IMR-90 (cell line): Measurements from ENCODE around the gene PHLPP2.
"Not testable (repeated sequence)": the region's sequence is repeated elsewhere in the genome, so short reads cannot be mapped to it uniquely, and the experiment has no call there.

Experiments
- BHLHE40 ChIP-seq: fragments of 150-350 bp; IDR thresholded peaks from 2 replicates; pipeline ENCODE4 v1.6.1; 2016; ENCODE audit warnings: mild to moderate bottlenecking, low read depth, low read length
- CHD1 ChIP-seq: IDR thresholded peaks from 2 replicates; pipeline ENCODE4 v1.6.1; 2012; ENCODE audit warnings: low read depth, low read length, improper control_type of control experiment
- FOS ChIP-seq: fragments of 150-350 bp; IDR thresholded peaks from 2 replicates; pipeline ENCODE4 v1.6.1; 2016; ENCODE audit warnings: low read depth, low read length
- MAFK ChIP-seq: IDR thresholded peaks from 2 replicates; pipeline ENCODE4 v1.6.1; 2012; ENCODE audit warnings: low read depth, low read length, improper control_type of control experiment
- MAZ ChIP-seq: IDR thresholded peaks from 2 replicates; pipeline ENCODE4 v1.6.1; 2012; ENCODE audit warnings: low read depth, mild to moderate bottlenecking, low read length, improper control_type of control experiment, moderate library complexity, borderline replicate concordance
- MXI1 ChIP-seq: IDR thresholded peaks from 2 replicates; pipeline ENCODE4 v1.6.1; 2012; ENCODE audit warnings: low read depth, mild to moderate bottlenecking, low read length, moderate library complexity, borderline replicate concordance
- NFE2L2 ChIP-seq: fragments of 150-350 bp; IDR thresholded peaks from 2 replicates; pipeline ENCODE4 v1.6.1; 2016; ENCODE audit warnings: low read depth, mild to moderate bottlenecking, low read length
- POLR2A ChIP-seq: IDR thresholded peaks from 2 replicates; pipeline ENCODE4 v1.6.1; 2012; ENCODE audit warnings: mild to moderate bottlenecking, low read depth, low read length
- RAD21 ChIP-seq: IDR thresholded peaks from 2 replicates; pipeline ENCODE4 v1.6.1; 2012; ENCODE audit warnings: low read length, improper control_type of control experiment
- RCOR1 ChIP-seq: IDR thresholded peaks from 2 replicates; pipeline ENCODE4 v1.6.1; 2012; ENCODE audit warnings: mild to moderate bottlenecking, low read length, improper control_type of control experiment; ENCODE audit not compliant: insufficient replicate concordance
- SMC3 ChIP-seq: fragments of 150-350 bp; IDR thresholded peaks from 2 replicates; pipeline ENCODE4 v1.6.1; 2016; ENCODE audit warnings: low read depth, mild to moderate bottlenecking, antibody characterized with exemption, low read length, moderate library complexity
- TF ChIP-seq, protein P1 (sequence below): conservative IDR thresholded peaks from 2 replicates; pipeline ENCODE4 v1.5.1; 2012; ENCODE audit warnings: mild to moderate bottlenecking, low read depth, low read length, improper control_type of control experiment
- TF ChIP-seq, protein P2 (sequence below): fragments of 150-350 bp; IDR thresholded peaks from 2 replicates; pipeline ENCODE4 v1.6.1; 2017; ENCODE audit warnings: mild to moderate bottlenecking, antibody characterized with exemption, low read length, low read depth
- TF ChIP-seq, protein P3 (sequence below): fragments of 150-350 bp; IDR thresholded peaks from 2 replicates; pipeline ENCODE4 v1.6.1; 2016; ENCODE audit warnings: low read depth, mild to moderate bottlenecking, low read length, moderate library complexity, borderline replicate concordance

GRCh38 chr16:71614956-71615355, 109.5 kb downstream of the PHLPP2 start:
- TF ChIP-seq, protein P1, sequence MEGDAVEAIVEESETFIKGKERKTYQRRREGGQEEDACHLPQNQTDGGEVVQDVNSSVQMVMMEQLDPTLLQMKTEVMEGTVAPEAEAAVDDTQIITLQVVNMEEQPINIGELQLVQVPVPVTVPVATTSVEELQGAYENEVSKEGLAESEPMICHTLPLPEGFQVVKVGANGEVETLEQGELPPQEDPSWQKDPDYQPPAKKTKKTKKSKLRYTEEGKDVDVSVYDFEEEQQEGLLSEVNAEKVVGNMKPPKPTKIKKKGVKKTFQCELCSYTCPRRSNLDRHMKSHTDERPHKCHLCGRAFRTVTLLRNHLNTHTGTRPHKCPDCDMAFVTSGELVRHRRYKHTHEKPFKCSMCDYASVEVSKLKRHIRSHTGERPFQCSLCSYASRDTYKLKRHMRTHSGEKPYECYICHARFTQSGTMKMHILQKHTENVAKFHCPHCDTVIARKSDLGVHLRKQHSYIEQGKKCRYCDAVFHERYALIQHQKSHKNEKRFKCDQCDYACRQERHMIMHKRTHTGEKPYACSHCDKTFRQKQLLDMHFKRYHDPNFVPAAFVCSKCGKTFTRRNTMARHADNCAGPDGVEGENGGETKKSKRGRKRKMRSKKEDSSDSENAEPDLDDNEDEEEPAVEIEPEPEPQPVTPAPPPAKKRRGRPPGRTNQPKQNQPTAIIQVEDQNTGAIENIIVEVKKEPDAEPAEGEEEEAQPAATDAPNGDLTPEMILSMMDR, result not testable (repeated sequence)
- TF ChIP-seq POLR2A, RAD21, NFE2L2, MAFK, CHD1, SMC3, FOS, MAZ, RCOR1, MXI1, BHLHE40: not testable (repeated sequence)
- TF ChIP-seq, protein P2, sequence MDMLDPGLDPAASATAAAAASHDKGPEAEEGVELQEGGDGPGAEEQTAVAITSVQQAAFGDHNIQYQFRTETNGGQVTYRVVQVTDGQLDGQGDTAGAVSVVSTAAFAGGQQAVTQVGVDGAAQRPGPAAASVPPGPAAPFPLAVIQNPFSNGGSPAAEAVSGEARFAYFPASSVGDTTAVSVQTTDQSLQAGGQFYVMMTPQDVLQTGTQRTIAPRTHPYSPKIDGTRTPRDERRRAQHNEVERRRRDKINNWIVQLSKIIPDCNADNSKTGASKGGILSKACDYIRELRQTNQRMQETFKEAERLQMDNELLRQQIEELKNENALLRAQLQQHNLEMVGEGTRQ, result not testable (repeated sequence)
- TF ChIP-seq, protein P3, sequence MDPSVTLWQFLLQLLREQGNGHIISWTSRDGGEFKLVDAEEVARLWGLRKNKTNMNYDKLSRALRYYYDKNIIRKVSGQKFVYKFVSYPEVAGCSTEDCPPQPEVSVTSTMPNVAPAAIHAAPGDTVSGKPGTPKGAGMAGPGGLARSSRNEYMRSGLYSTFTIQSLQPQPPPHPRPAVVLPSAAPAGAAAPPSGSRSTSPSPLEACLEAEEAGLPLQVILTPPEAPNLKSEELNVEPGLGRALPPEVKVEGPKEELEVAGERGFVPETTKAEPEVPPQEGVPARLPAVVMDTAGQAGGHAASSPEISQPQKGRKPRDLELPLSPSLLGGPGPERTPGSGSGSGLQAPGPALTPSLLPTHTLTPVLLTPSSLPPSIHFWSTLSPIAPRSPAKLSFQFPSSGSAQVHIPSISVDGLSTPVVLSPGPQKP, result not testable (repeated sequence)
